ENCODE measurements around the gene CARD18. TPM values are rescaled to one million over a fixed set of nuclear protein-coding genes. Genes with fewer than 3 reads are reported as not detected.

CARD18 gene
- total and polyA plus RNA-seq, 2 of the 13 experiments (the other 11 are each of a cell fraction or from before 2014, with no cell fraction given) = not detected

DNA sequence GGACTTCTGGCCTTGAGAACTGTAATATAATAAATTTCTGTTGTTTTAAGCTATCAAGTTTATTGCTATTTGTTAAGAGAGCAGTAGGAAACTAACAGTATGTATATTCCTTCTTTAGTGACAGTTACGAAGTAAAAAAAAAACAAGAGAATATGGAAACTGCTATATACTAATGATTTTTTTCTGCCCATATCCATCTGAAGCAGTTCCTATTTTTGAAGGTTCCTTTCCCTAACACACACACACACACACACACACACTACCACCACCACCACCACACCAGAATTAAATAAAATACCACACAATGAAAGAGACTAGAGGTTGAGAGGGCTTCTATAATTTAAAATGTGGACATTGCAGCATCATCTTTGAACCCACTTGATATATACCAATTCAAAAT, 44.4 kb upstream of the CARD18 start:
- Histone ChIP-seq H3K9ac (ENCODE audit: insufficient read depth, low read depth, low read length) (no peak overlapping the region), H3K4me2 (ENCODE audit: low read depth, low read length) (no peak overlapping the region), H3K27me3 (ENCODE audit: control insufficient read depth in 1 of 2, insufficient read depth in 2 of 2, low read length in 2 of 2) (no peaks in the 10 kb centered on the region), H3K36me3 (replicated peaks in 1 of 2; ENCODE audit: control insufficient read depth in 1 of 2, insufficient read depth in 2 of 2, low read length in 2 of 2) (no peaks in the 10 kb centered on the region), H3K79me2 (ENCODE audit: insufficient read depth, low read length) (no peaks in the 10 kb centered on the region), H2AFZ (ENCODE audit: low read length) (no peak overlapping the region), H3K27ac (ENCODE audit: extremely low read length, insufficient read depth, low read length) (no peak overlapping the region), H3K9me3 (ENCODE audit: low read length) (no peaks in the 10 kb centered on the region), H3K4me3 (replicated peaks in 1 of 3; ENCODE audit: insufficient read depth in 1 of 3, low read depth in 2 of 3, low read length in 3 of 3) (no peak overlapping the region), H3K4me1 (ENCODE audit: insufficient read depth, low read length) (peaks cover 27% of the 10 kb centered on the region), H4K20me1 (ENCODE audit: insufficient read depth, low read length) (no peaks in the 10 kb centered on the region)
- DNase-seq (ENCODE audit: low spot score) (no peak), FAIRE-seq (no peak), ATAC-seq (no peak)
- POLR2A ChIA-PET = no interaction called here
- BruUV-seq (replicated peaks) = no TSS peak
- CTCF ChIA-PET (ENCODE audit: low intra/inter-chr PET ratio, low total read pairs) = no interaction called here
- intact Hi-C loops (cut with micrococcal nuclease; ENCODE audit: unreplicated experiment) = no loop called here
- WGBS (ENCODE audit: low lambda C conversion rate) = 86% methylated on average over 1 of the region's 1 CpG
- in situ Hi-C loops (cut with HindIII; ENCODE audit: extremely low pct_ligation_motif_present, low pct_unique_long_range_greater_than_20kb) = no loop called here
- TF ChIP-seq NFKBIZ (CRISPR knock-in tag; IDR thresholded peaks at IDR 0.05) (no peak), MEF2D (CRISPR knock-in tag; IDR thresholded peaks at IDR 0.05) (no peak), RFX3 (CRISPR knock-in tag; IDR thresholded peaks at IDR 0.05) (no peak), YY1 (IDR thresholded peaks at IDR 0.05; ENCODE audit: insufficient read depth, insufficient replicate concordance, low read depth, low read length) (no peak), TCF7L2 (IDR thresholded peaks at IDR 0.05; ENCODE audit: low read depth, low read length) (no peak), TOE1 (CRISPR knock-in tag; IDR thresholded peaks at IDR 0.05) (no peak), HMG20B (CRISPR knock-in tag; conservative IDR thresholded peaks at IDR 0.05) (no peak), KDM5B (CRISPR knock-in tag; IDR thresholded peaks at IDR 0.05; ENCODE audit: borderline replicate concordance) (no peak), ISL2 (CRISPR knock-in tag; IDR thresholded peaks at IDR 0.05) (no peak), ZBTB20 (CRISPR knock-in tag; IDR thresholded peaks at IDR 0.05; ENCODE audit: borderline replicate concordance, low read depth) (no peak), ZNF792 (CRISPR knock-in tag; IDR thresholded peaks at IDR 0.05) (no peak), MAFF (IDR thresholded peaks at IDR 0.05; ENCODE audit: low read depth, low read length) (no peak), SIX1 (CRISPR knock-in tag; IDR thresholded peaks at IDR 0.05; ENCODE audit: borderline replicate concordance) (no peak), TAF1 (CRISPR knock-in tag; IDR thresholded peaks at IDR 0.05) (no peak)
- TF ChIP-seq, protein P1, sequence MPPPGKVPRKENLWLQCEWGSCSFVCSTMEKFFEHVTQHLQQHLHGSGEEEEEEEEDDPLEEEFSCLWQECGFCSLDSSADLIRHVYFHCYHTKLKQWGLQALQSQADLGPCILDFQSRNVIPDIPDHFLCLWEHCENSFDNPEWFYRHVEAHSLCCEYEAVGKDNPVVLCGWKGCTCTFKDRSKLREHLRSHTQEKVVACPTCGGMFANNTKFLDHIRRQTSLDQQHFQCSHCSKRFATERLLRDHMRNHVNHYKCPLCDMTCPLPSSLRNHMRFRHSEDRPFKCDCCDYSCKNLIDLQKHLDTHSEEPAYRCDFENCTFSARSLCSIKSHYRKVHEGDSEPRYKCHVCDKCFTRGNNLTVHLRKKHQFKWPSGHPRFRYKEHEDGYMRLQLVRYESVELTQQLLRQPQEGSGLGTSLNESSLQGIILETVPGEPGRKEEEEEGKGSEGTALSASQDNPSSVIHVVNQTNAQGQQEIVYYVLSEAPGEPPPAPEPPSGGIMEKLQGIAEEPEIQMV (CRISPR knock-in tag; IDR thresholded peaks at IDR 0.05; ENCODE audit: low read depth) = no peak
- TF ChIP-seq, protein P2, sequence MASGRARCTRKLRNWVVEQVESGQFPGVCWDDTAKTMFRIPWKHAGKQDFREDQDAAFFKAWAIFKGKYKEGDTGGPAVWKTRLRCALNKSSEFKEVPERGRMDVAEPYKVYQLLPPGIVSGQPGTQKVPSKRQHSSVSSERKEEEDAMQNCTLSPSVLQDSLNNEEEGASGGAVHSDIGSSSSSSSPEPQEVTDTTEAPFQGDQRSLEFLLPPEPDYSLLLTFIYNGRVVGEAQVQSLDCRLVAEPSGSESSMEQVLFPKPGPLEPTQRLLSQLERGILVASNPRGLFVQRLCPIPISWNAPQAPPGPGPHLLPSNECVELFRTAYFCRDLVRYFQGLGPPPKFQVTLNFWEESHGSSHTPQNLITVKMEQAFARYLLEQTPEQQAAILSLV (CRISPR knock-in tag; IDR thresholded peaks at IDR 0.05; ENCODE audit: borderline replicate concordance) = no peak

All from HepG2 (cell line).